Neural progenitor cell (in vitro differentiated cells): ENCODE results near the gene NKX1-2. TPM values are rescaled to one million over a fixed set of nuclear protein-coding genes. Genes with fewer than 3 reads are reported as not detected.

Experiments used
- DNase-seq: peaks from one replicate; pipeline ENCODE4 v3.0.0-alpha.2; 2016; ENCODE audit warnings: low spot score
- H2AFZ ChIP-seq: fragments of 200-600 bp; sonication (generic); replicated peaks from 2 replicates; pipeline ENCODE4 v1.6.1; 2016; ENCODE audit warnings: antibody characterized with exemption
- H3F3A ChIP-seq: fragments of 200-600 bp; sonication (generic); 2 replicates; pipeline ENCODE4 v1.6.1; 2016; ENCODE audit warnings: antibody characterized with exemption, low read depth
- H3K27ac ChIP-seq: fragments of 200-600 bp; sonication (generic); 2 replicates; pipeline ENCODE4 v1.5.1; 2016; ENCODE audit warnings: mild to moderate bottlenecking
- H3K27me3 ChIP-seq: fragments of 200-600 bp; sonication (generic); 2 replicates; pipeline ENCODE4 v1.6.1; 2016; ENCODE audit warnings: mild to moderate bottlenecking, moderate library complexity
- H3K36me3 ChIP-seq: fragments of 200-600 bp; sonication (generic); 2 replicates; pipeline ENCODE4 v1.5.1; 2016
- H3K4me1 ChIP-seq: fragments of 200-600 bp; sonication (generic); 2 replicates; pipeline ENCODE4 v1.6.1; 2016; ENCODE audit warnings: mixed run types
- H3K4me2 ChIP-seq: fragments of 200-600 bp; sonication (generic); 2 replicates; pipeline ENCODE4 v1.6.1; 2016
- H3K4me3 ChIP-seq: fragments of 200-600 bp; sonication (generic); 2 replicates; pipeline ENCODE4 v1.5.1; 2016
- H3K79me2 ChIP-seq: fragments of 200-600 bp; sonication (generic); 2 replicates; pipeline ENCODE4 v1.6.1; 2016; ENCODE audit warnings: low read depth
- H3K9ac ChIP-seq: fragments of 200-600 bp; sonication (generic); 2 replicates; pipeline ENCODE4 v1.6.1; 2016
- H3K9me3 ChIP-seq: fragments of 200-600 bp; sonication (generic); 2 replicates; pipeline ENCODE4 v1.5.1; 2016; ENCODE audit warnings: low read depth
- H4K20me1 ChIP-seq: fragments of 200-600 bp; sonication (generic); 2 replicates; pipeline ENCODE4 v1.6.1; 2016; ENCODE audit warnings: low read depth
- H3K27ac Mint-ChIP-seq: 3 replicates; pipeline ENCODE4 v1.8.0; 2021; ENCODE audit warnings: mixed read lengths
- H3K27me3 Mint-ChIP-seq: 2 replicates; pipeline ENCODE4 v1.8.0; 2022; ENCODE audit warnings: low read depth, mild to moderate bottlenecking, inconsistent platforms, moderate library complexity, mixed read lengths; ENCODE audit not compliant: insufficient read depth
- H3K36me3 Mint-ChIP-seq: 3 replicates; pipeline ENCODE4 v1.8.0; 2021; ENCODE audit warnings: mixed read lengths
- H3K4me1 Mint-ChIP-seq: 3 replicates; pipeline ENCODE4 v1.8.0; 2021; ENCODE audit warnings: mixed read lengths
- H3K4me3 Mint-ChIP-seq: 3 replicates; pipeline ENCODE4 v1.8.0; 2021; ENCODE audit warnings: mild to moderate bottlenecking, moderate library complexity, mixed read lengths
- H3K9me3 Mint-ChIP-seq: 3 replicates; pipeline ENCODE4 v1.8.0; 2020; ENCODE audit warnings: mixed read lengths
- EZH2 ChIP-seq: fragments of 200-600 bp; sonication (generic); IDR thresholded peaks from 2 replicates; pipeline ENCODE4 v1.6.1; 2017; ENCODE audit warnings: antibody characterized with exemption, mild to moderate bottlenecking, moderate library complexity
- EZH2phosphoT487 ChIP-seq: fragments of 200-600 bp; sonication (generic); IDR thresholded peaks from 2 replicates; pipeline ENCODE4 v1.6.1; 2017; ENCODE audit warnings: antibody characterized with exemption
- total RNA-seq: library from RNA; depleted of rRNA; stranded (reverse); fragments of >200 nt; gene quantifications from 2 replicates; pipeline ENCODE4 v1.2.3, GENCODE V29; 2015; ENCODE audit warnings: low replicate concordance
- TF ChIP-seq, protein P1 (sequence below): fragments of 200-600 bp; sonication (generic); IDR thresholded peaks from 2 replicates; pipeline ENCODE4 v1.5.1; 2017; ENCODE audit warnings: antibody characterized with exemption, mild to moderate bottlenecking

Gene NKX1-2
- total RNA-seq, 1 donor from 2014 or later: not detected

GRCh38 chr10:124492266-124492665 lies 42.4 kb upstream of the NKX1-2 start:
- no peak for TF ChIP-seq EZH2phosphoT487
- TF ChIP-seq, protein P1, sequence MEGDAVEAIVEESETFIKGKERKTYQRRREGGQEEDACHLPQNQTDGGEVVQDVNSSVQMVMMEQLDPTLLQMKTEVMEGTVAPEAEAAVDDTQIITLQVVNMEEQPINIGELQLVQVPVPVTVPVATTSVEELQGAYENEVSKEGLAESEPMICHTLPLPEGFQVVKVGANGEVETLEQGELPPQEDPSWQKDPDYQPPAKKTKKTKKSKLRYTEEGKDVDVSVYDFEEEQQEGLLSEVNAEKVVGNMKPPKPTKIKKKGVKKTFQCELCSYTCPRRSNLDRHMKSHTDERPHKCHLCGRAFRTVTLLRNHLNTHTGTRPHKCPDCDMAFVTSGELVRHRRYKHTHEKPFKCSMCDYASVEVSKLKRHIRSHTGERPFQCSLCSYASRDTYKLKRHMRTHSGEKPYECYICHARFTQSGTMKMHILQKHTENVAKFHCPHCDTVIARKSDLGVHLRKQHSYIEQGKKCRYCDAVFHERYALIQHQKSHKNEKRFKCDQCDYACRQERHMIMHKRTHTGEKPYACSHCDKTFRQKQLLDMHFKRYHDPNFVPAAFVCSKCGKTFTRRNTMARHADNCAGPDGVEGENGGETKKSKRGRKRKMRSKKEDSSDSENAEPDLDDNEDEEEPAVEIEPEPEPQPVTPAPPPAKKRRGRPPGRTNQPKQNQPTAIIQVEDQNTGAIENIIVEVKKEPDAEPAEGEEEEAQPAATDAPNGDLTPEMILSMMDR: no peak
- TF ChIP-seq EZH2: no peak
- Mint-ChIP-seq H3K4me1 (peaks cover 28% of the 10 kb centered on the region), H3K27me3 (peaks cover 3% of the 10 kb centered on the region), H3K36me3 (peaks cover 12% of the 10 kb centered on the region), H3K27ac (no peak overlapping the region), H3K4me3 (no peak overlapping the region), H3K9me3 (peaks cover 3% of the 10 kb centered on the region)
- no peaks in the 10 kb centered on the region for H3K27me3 ChIP-seq
- H3K4me1 ChIP-seq: peaks cover 15% of the 10 kb centered on the region
- no peak overlapping the region for H3K4me3 ChIP-seq
- H3K4me2 ChIP-seq: no peak overlapping the region
- H3K9ac ChIP-seq: no peak overlapping the region
- H2AFZ ChIP-seq: no peak overlapping the region
- H4K20me1 ChIP-seq: no peaks in the 10 kb centered on the region
- no peaks in the 10 kb centered on the region for H3K36me3 ChIP-seq
- H3K9me3 ChIP-seq: no peaks in the 10 kb centered on the region
- H3K27ac ChIP-seq: no peak overlapping the region
- H3F3A ChIP-seq: peaks cover 8% of the 10 kb centered on the region
- no peaks in the 10 kb centered on the region for H3K79me2 ChIP-seq
- DNase-seq: no peak

GRCh38 chr10:124491105-124491504 lies 41.3 kb upstream of the NKX1-2 start:
- Mint-ChIP-seq H3K27ac (no peak overlapping the region), H3K27me3 (peaks cover 3% of the 10 kb centered on the region), H3K4me3 (no peak overlapping the region), H3K9me3 (peaks cover 5% of the 10 kb centered on the region), H3K36me3 (peaks cover 15% of the 10 kb centered on the region), H3K4me1 (peaks cover 25% of the 10 kb centered on the region)
- H3K27me3 ChIP-seq: no peaks in the 10 kb centered on the region
- H3K9ac ChIP-seq: no peak overlapping the region
- H3K9me3 ChIP-seq: no peaks in the 10 kb centered on the region
- TF ChIP-seq EZH2 (no peak), EZH2phosphoT487 (no peak)
- TF ChIP-seq, protein P1: no peak
- no peak overlapping the region for H3K4me3 ChIP-seq
- no peak overlapping the region for H2AFZ ChIP-seq
- H3K27ac ChIP-seq: no peak overlapping the region
- H3F3A ChIP-seq: peaks cover 5% of the 10 kb centered on the region
- no peak overlapping the region for H3K4me2 ChIP-seq
- no peak for DNase-seq
- no peaks in the 10 kb centered on the region for H3K79me2 ChIP-seq
- peaks cover 8% of the 10 kb centered on the region for H3K4me1 ChIP-seq
- H4K20me1 ChIP-seq: no peaks in the 10 kb centered on the region
- no peaks in the 10 kb centered on the region for H3K36me3 ChIP-seq

GRCh38 chr10:124486635-124487034 lies 36.8 kb upstream of the NKX1-2 start:
- TF ChIP-seq EZH2 (no peak), EZH2phosphoT487 (no peak)
- TF ChIP-seq, protein P1: no peak
- peaks cover 14% of the 10 kb centered on the region for H3K4me1 Mint-ChIP-seq
- H3K4me2 ChIP-seq: no peak overlapping the region
- H3K27ac ChIP-seq: no peak overlapping the region
- H3K9me3 ChIP-seq: no peaks in the 10 kb centered on the region
- no peaks in the 10 kb centered on the region for H3K36me3 ChIP-seq
- no peaks in the 10 kb centered on the region for H3K27me3 ChIP-seq
- no peaks in the 10 kb centered on the region for H3K4me1 ChIP-seq
- no peaks in the 10 kb centered on the region for H3F3A ChIP-seq
- H3K9ac ChIP-seq: no peak overlapping the region
- H3K27me3 Mint-ChIP-seq: peaks cover 4% of the 10 kb centered on the region
- H3K27ac Mint-ChIP-seq: no peak overlapping the region
- no peaks in the 10 kb centered on the region for H4K20me1 ChIP-seq
- H2AFZ ChIP-seq: no peak overlapping the region
- H3K4me3 Mint-ChIP-seq: no peak overlapping the region
- no peak for DNase-seq
- H3K4me3 ChIP-seq: no peak overlapping the region
- peaks cover 15% of the 10 kb centered on the region for H3K36me3 Mint-ChIP-seq
- H3K79me2 ChIP-seq: no peaks in the 10 kb centered on the region
- peaks cover 5% of the 10 kb centered on the region for H3K9me3 Mint-ChIP-seq

GRCh38 chr10:124484661-124485060 lies 34.8 kb upstream of the NKX1-2 start:
- no peak for DNase-seq
- Mint-ChIP-seq H3K4me3 (no peak overlapping the region), H3K36me3 (peaks cover 9% of the 10 kb centered on the region), H3K27ac (no peak overlapping the region), H3K27me3 (peaks cover 6% of the 10 kb centered on the region), H3K9me3 (peaks cover 5% of the 10 kb centered on the region), H3K4me1 (peaks cover 21% of the 10 kb centered on the region)
- Histone ChIP-seq H4K20me1 (no peaks in the 10 kb centered on the region), H3K4me3 (no peak overlapping the region), H3K9me3 (no peaks in the 10 kb centered on the region), H3F3A (peaks cover 5% of the 10 kb centered on the region), H3K36me3 (no peaks in the 10 kb centered on the region), H3K4me2 (no peak overlapping the region), H3K27ac (no peak overlapping the region), H3K27me3 (no peaks in the 10 kb centered on the region), H3K79me2 (no peaks in the 10 kb centered on the region), H3K9ac (no peak overlapping the region), H2AFZ (no peak overlapping the region), H3K4me1 (no peaks in the 10 kb centered on the region)
- TF ChIP-seq EZH2phosphoT487 (no peak), EZH2 (no peak)
- TF ChIP-seq, protein P1: no peak
